ENCODE data around the gene AK2. TPM values are rescaled to one million over a fixed set of nuclear protein-coding genes. Genes with fewer than 3 reads are reported as not detected.
A peak's percentile ranks its signal among the peaks of the same experiment; 100 is the strongest.

Gene AK2
- total RNA-seq, 2 experiments from 2014 or later: 386 to 464 TPM

GRCh38 chr1:32962248-32962896 is 74.3 kb downstream of the AK2 start:
- Mint-ChIP-seq H3K4me1 (peaks cover 59% of the 10 kb centered on the region), H3K4me3 (peak overlapping the region; percentile 77), H3K9me3 (ENCODE audit: low read depth) (no peaks in the 10 kb centered on the region), H3K27ac (peak overlapping the region; percentile 56), H3K27me3 (no peaks in the 10 kb centered on the region), H3K36me3 (ENCODE audit: low read depth) (no peaks in the 10 kb centered on the region)
- ChIA-PET POLR2A (no interaction called here), CTCF (interaction anchor here (0.7 kb wide), 2 partner anchors 92 to 164 kb away, joined by 3 read pairs; no protein-coding TSS in a partner anchor)
- DNase-seq: no peak
- intact Hi-C loops (cut with DNase I, micrococcal nuclease): loop anchor here (5.0 kb wide), 2 partner anchors 45 to 165 kb away; no protein-coding TSS in a partner anchor
- ATAC-seq: no peak

GRCh38 chr1:32960819-32961355 is 75.8 kb downstream of the AK2 start:
- DNase-seq: no peak
- H3K4me3 Mint-ChIP-seq: no peak overlapping the region
- POLR2A ChIA-PET: no interaction called here

GRCh38 chr1:32960342-32960741 is 76.3 kb downstream of the AK2 start:
- Mint-ChIP-seq H3K27ac (no peak overlapping the region), H3K4me1 (peaks cover 55% of the 10 kb centered on the region), H3K27me3 (no peaks in the 10 kb centered on the region), H3K36me3 (ENCODE audit: low read depth) (no peaks in the 10 kb centered on the region), H3K9me3 (ENCODE audit: low read depth) (no peaks in the 10 kb centered on the region), H3K4me3 (no peak overlapping the region)
- ATAC-seq (no peak), DNase-seq (no peak)
- ChIA-PET CTCF (interaction anchor here (0.6 to 1.6 kb wide), 2 partner anchors 20 to 1762 kb away, joined by 3 to 4 read pairs; no protein-coding TSS in a partner anchor), POLR2A (no interaction called here)
- intact Hi-C loops (cut with DNase I, micrococcal nuclease): loop anchor here (5.0 kb wide), 2 partner anchors 47 to 163 kb away; no protein-coding TSS in a partner anchor

More at GRCh38 chr1:32960819-32961355, 75.8 kb downstream of the AK2 start:
- peaks cover 56% of the 10 kb centered on the region for H3K4me1 Mint-ChIP-seq
- intact Hi-C loops (cut with DNase I, micrococcal nuclease): loop anchor here (5.0 kb wide), 2 partner anchors 46 to 164 kb away; no protein-coding TSS in a partner anchor
- H3K27ac Mint-ChIP-seq: no peak overlapping the region
- ATAC-seq: no peak
- H3K36me3 Mint-ChIP-seq (ENCODE audit: low read depth): no peaks in the 10 kb centered on the region
- H3K27me3 Mint-ChIP-seq: no peaks in the 10 kb centered on the region
- no peaks in the 10 kb centered on the region for H3K9me3 Mint-ChIP-seq (ENCODE audit: low read depth)
- CTCF ChIA-PET: interaction anchor here (0.6 to 1.6 kb wide), 3 partner anchors 20 to 1763 kb away, joined by 3 to 4 read pairs (median 3); no protein-coding TSS in a partner anchor

- Mint-ChIP-seq H3K27ac (peak overlapping the region; percentile 42), H3K4me1 (peaks cover 57% of the 10 kb centered on the region), H3K4me3 (no peak overlapping the region), H3K27me3 (no peaks in the 10 kb centered on the region), H3K36me3 (ENCODE audit: low read depth) (no peaks in the 10 kb centered on the region), H3K9me3 (ENCODE audit: low read depth) (no peaks in the 10 kb centered on the region)
- intact Hi-C loops (cut with DNase I, micrococcal nuclease): no loop called here
- ATAC-seq: no peak
- no peak for DNase-seq
- CTCF ChIA-PET: interaction anchor here (0.7 to 2.1 kb wide), 3 partner anchors 25 to 60 kb away, joined by 3 to 11 read pairs (median 3); no protein-coding TSS in a partner anchor
- POLR2A ChIA-PET: interaction anchor here (0.7 to 1.1 kb wide), 2 partner anchors 8 to 12 kb away, joined by 3 to 5 read pairs; no protein-coding TSS in a partner anchor
These were observed 77.9 kb downstream of the AK2 start for GRCh38 chr1:32958827-32959226.

Other genes with a start within 250 kb of the AK2 start
- gene YARS1, start 219.5 kb downstream of the AK2 start, total RNA-seq: 100 to 1,000 TPM; 259 to 309 TPM
- 10 to 100 TPM; 27.9 to 34.3 TPM for gene S100PBP, start 219.2 kb downstream of the AK2 start, total RNA-seq
- not detected for gene FNDC5, start 166.0 kb downstream of the AK2 start, total RNA-seq
- under 1 TPM in 1 of 2 experiments, not detected in 1; 0.49 TPM for gene HPCA, start 150.4 kb downstream of the AK2 start, total RNA-seq
- gene TMEM54, start 135.5 kb downstream of the AK2 start, total RNA-seq: 1 to 10 TPM; 1.4 to 1.7 TPM
- 10 to 100 TPM; 22.5 to 23.9 TPM for gene RNF19B, start 72.1 kb downstream of the AK2 start, total RNA-seq
- 1 to 10 TPM in 1 of 2 experiments, under 1 TPM in 1; 0.98 to 2.1 TPM for gene AZIN2, start 44.3 kb upstream of the AK2 start, total RNA-seq
- 1 to 10 TPM; 3.6 to 3.7 TPM for gene TRIM62, start 145.2 kb upstream of the AK2 start, total RNA-seq
- 10 to 100 TPM; 10.2 to 11.7 TPM for gene ZNF362, start 219.6 kb upstream of the AK2 start, total RNA-seq

All from activated CD4-positive, alpha-beta T cell treated with anti-CD3 and anti-CD28 coated beads for 36 hours (primary cell).